HepG2 (cell line): ENCODE data around the gene MED12L. TPM values are rescaled to one million over a fixed set of nuclear protein-coding genes. Genes with fewer than 3 reads are reported as not detected.

Experiments
- ARID4A ChIP-seq: sonication (generic); formaldehyde crosslinking; IDR thresholded peaks from 2 replicates; pipeline ENCODE4 v1.5.0; 2020; ENCODE audit warnings: mild to moderate bottlenecking, missing genetic modification reagents, borderline replicate concordance
- ATF7-NPFF ChIP-seq: sonication (generic); formaldehyde crosslinking; IDR thresholded peaks from 2 replicates; pipeline ENCODE4 v1.8.1; 2023; ENCODE audit warnings: mild to moderate bottlenecking, low read depth, missing genetic modification reagents, moderate library complexity
- ELK4 ChIP-seq: sonication (generic); formaldehyde crosslinking; IDR thresholded peaks from 2 replicates; pipeline ENCODE4 v1.9.0; 2021; ENCODE audit warnings: missing genetic modification reagents, borderline replicate concordance
- EZH2 ChIP-seq: conservative IDR thresholded peaks from 2 replicates; pipeline ENCODE4 v1.6.1; 2012; ENCODE audit warnings: mild to moderate bottlenecking, low read depth, low read length, moderate library complexity
- MAFF ChIP-seq: IDR thresholded peaks from 2 replicates; pipeline ENCODE4 v1.6.1; 2011; ENCODE audit warnings: low read depth, low read length, improper control_type of control experiment
- MATR3 ChIP-seq: sonication (generic); formaldehyde crosslinking; IDR thresholded peaks from 2 replicates; pipeline ENCODE4 v1.4.0; 2020; ENCODE audit warnings: missing genetic modification reagents
- MTF2 ChIP-seq: sonication (generic); formaldehyde crosslinking; IDR thresholded peaks from 2 replicates; pipeline ENCODE4 v1.5.0; 2020; ENCODE audit warnings: missing genetic modification reagents, borderline replicate concordance
- PAX8 ChIP-seq: sonication (generic); formaldehyde crosslinking; IDR thresholded peaks from 2 replicates; pipeline ENCODE4 v1.8.0; 2022; ENCODE audit warnings: mild to moderate bottlenecking, missing genetic modification reagents, borderline replicate concordance
- PBX3 ChIP-seq: sonication (generic); formaldehyde crosslinking; IDR thresholded peaks from 2 replicates; pipeline ENCODE4 v1.8.1; 2023; ENCODE audit warnings: missing genetic modification reagents, inconsistent platforms, borderline replicate concordance
- PITX1 ChIP-seq: sonication (generic); formaldehyde crosslinking; IDR thresholded peaks from 2 replicates; pipeline ENCODE4 v1.5.1; 2020; ENCODE audit warnings: mild to moderate bottlenecking, missing genetic modification reagents
- TBX3 ChIP-seq: fragments of 450-650 bp; IDR thresholded peaks from 2 replicates; pipeline ENCODE4 v1.6.1; 2017; ENCODE audit warnings: antibody characterized with exemption, mild to moderate bottlenecking, inconsistent platforms, borderline replicate concordance
- TOE1 ChIP-seq: sonication (generic); formaldehyde crosslinking; IDR thresholded peaks from 2 replicates; pipeline ENCODE4 v1.4.0; 2020; ENCODE audit warnings: mild to moderate bottlenecking, missing genetic modification reagents
- ZC3H4 ChIP-seq: sonication (generic); formaldehyde crosslinking; IDR thresholded peaks from 2 replicates; pipeline ENCODE4 v1.4.0; 2020; ENCODE audit warnings: missing genetic modification reagents, borderline replicate concordance
- ZEB1 ChIP-seq: IDR thresholded peaks from 2 replicates; pipeline ENCODE4 v1.6.1; 2012; ENCODE audit warnings: mild to moderate bottlenecking, low read depth, inconsistent platforms; ENCODE audit not compliant: insufficient replicate concordance
- ZKSCAN8 ChIP-seq: IDR thresholded peaks from 2 replicates; pipeline ENCODE4 v1.6.1; 2016; ENCODE audit warnings: borderline replicate concordance, missing genetic modification reagents, missing compliant biosample characterization
- ZNF326 ChIP-seq: sonication (generic); formaldehyde crosslinking; IDR thresholded peaks from 2 replicates; pipeline ENCODE4 v1.4.0; 2020; ENCODE audit warnings: missing genetic modification reagents, borderline replicate concordance
- ZNF331 ChIP-seq: sonication (generic); formaldehyde crosslinking; IDR thresholded peaks from 2 replicates; pipeline ENCODE4 v1.4.0; 2020; ENCODE audit warnings: missing genetic modification reagents
- ZNF362 ChIP-seq: sonication (generic); formaldehyde crosslinking; IDR thresholded peaks from 2 replicates; pipeline ENCODE4 v1.4.0; 2020; ENCODE audit warnings: missing genetic modification reagents, mild to moderate bottlenecking, borderline replicate concordance
- ZNF704 ChIP-seq: sonication (generic); formaldehyde crosslinking; IDR thresholded peaks from 2 replicates; pipeline ENCODE4 v1.8.1; 2023; ENCODE audit warnings: mild to moderate bottlenecking, inconsistent platforms, moderate library complexity, missing genetic modification reagents, borderline replicate concordance
- ZNF788 ChIP-seq: sonication (generic); formaldehyde crosslinking; IDR thresholded peaks from 2 replicates; pipeline ENCODE4 v1.5.0; 2020; ENCODE audit warnings: mild to moderate bottlenecking, missing genetic modification reagents, borderline replicate concordance
- ZSCAN30 ChIP-seq: sonication (generic); formaldehyde crosslinking; IDR thresholded peaks from 2 replicates; pipeline ENCODE4 v1.5.0; 2020; ENCODE audit warnings: mild to moderate bottlenecking, missing genetic modification reagents
- polyA plus RNA-seq, 8 experiments: library from polyadenylated mRNA; depleted of rRNA in 3 of 8; stranded (reverse) in 7 of 8; unstranded in 1 of 8; fragments of >200 nt; fragmentation: Illumina TruSeq in 4 of 8; extraction: Trizol in 4 of 8; gene quantifications; 2 replicates each; pipeline versions ENCODE4 v1.2.1 to v1.2.3, GENCODE V29; 2011 to 2016; ENCODE audit warnings: low read depth in 4 of 8, missing spikeins in 1 of 8, mixed read lengths in 1 of 8; ENCODE audit not compliant: insufficient read depth in 1 of 8
- total RNA-seq, 5 experiments: library from RNA; depleted of rRNA; stranded (reverse); fragments of >200 nt; fragmentation: Illumina TruSeq; extraction: Trizol; gene quantifications; 2 replicates each; pipeline ENCODE4 v1.2.3, GENCODE V29; 2016; ENCODE audit warnings: low read depth in 1 of 5

The MED12L gene
- total and polyA plus RNA-seq, 2 of the 13 experiments (the other 11 are each of a cell fraction or from before 2014, with no cell fraction given): 0.07 to 0.64 TPM

GRCh38 chr3:151178208-151178845 is 92.9 kb downstream of the MED12L start (continued):
- TF ChIP-seq ZEB1: peak; percentile 99
- TF ChIP-seq MAFF: no peak
- TF ChIP-seq PITX1 (CRISPR knock-in tag): peak; percentile 70
- TF ChIP-seq ZC3H4: no peak
- TF ChIP-seq ZNF331: peak; percentile 86
- no peak; the same call in 1 of the 2 replicates for TF ChIP-seq ARID4A (CRISPR knock-in tag)
- peak; percentile 50; the same call in 1 of the 2 replicates for TF ChIP-seq TBX3
- TF ChIP-seq MTF2 (CRISPR knock-in tag): no peak
- TF ChIP-seq ZNF326: no peak
- TF ChIP-seq TOE1 (CRISPR knock-in tag): no peak
- TF ChIP-seq ATF7-NPFF: no peak; the same call in 1 of the 2 replicates
- TF ChIP-seq ELK4 (CRISPR knock-in tag): no peak
- no peak for TF ChIP-seq PAX8
- TF ChIP-seq EZH2: no peak
- TF ChIP-seq ZNF362 (CRISPR knock-in tag): peak; percentile 78
- no peak for TF ChIP-seq ZSCAN30 (CRISPR knock-in tag)
- no peak for TF ChIP-seq ZNF788 (CRISPR knock-in tag)
- TF ChIP-seq PBX3 (CRISPR knock-in tag): no peak
- TF ChIP-seq ZNF704: no peak
- TF ChIP-seq MATR3 (CRISPR knock-in tag): no peak
- TF ChIP-seq ZKSCAN8: peak; percentile 49; the same call in 1 of the 2 replicates
